ENCODE data around the gene SYN1.

DNA sequence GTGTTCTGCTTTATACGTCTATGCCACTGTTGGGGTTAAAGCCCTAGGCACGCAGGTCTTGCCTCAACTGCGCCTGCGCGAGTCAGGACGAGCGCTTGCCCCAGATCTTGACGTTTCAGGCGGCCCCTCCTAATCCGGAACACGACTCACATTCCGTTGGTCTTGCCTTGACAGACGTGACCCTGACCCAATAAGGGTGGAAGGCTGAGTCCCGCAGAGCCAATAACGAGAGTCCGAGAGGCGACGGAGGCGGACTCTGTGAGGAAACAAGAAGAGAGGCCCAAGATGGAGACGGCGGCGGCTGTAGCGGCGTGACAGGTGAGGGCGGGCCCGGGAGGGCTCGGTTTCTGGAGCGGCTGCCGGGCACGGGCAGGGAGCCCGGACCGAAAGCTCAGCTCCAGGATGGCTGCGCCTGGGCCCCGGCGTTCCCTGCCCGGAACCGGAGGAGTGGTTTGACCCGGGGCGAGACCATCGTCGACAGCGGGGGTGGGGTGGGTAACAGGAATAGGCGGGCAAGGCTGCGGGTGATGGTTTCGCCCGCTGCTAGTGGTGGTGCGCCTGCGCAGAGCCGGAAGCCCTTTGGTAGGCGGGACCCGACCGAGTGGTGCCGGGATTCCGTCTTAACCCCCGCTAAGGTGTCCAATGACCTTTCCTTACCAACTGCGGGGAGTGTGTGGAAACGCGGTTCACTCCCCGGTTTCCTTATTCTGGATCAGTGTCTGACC is 58.6 kb downstream of the SYN1 start, which contains the start of gene ARAF:
- TF ChIP-seq CTCF (conservative IDR thresholded peaks at IDR 0.05 in 1 of 2, IDR thresholded peaks at IDR 0.05 in 1 of 2; ENCODE audit: extremely low read depth in 1 of 2, insufficient read depth in 1 of 2, low read depth in 1 of 2, low read length in 2 of 2): no peak
- no peak for TF ChIP-seq EZH2 (IDR thresholded peaks at IDR 0.05; ENCODE audit: borderline replicate concordance, low read length)

Data from mammary epithelial cell (primary cell).